ENCODE data around the gene ARHGEF28. TPM values are rescaled to one million over a fixed set of nuclear protein-coding genes. Genes with fewer than 3 reads are reported as not detected.

ARHGEF28 gene
- total RNA-seq, 4 donors from 2014 or later = 13.3 to 19.0 (median 16.9) TPM

DNA sequence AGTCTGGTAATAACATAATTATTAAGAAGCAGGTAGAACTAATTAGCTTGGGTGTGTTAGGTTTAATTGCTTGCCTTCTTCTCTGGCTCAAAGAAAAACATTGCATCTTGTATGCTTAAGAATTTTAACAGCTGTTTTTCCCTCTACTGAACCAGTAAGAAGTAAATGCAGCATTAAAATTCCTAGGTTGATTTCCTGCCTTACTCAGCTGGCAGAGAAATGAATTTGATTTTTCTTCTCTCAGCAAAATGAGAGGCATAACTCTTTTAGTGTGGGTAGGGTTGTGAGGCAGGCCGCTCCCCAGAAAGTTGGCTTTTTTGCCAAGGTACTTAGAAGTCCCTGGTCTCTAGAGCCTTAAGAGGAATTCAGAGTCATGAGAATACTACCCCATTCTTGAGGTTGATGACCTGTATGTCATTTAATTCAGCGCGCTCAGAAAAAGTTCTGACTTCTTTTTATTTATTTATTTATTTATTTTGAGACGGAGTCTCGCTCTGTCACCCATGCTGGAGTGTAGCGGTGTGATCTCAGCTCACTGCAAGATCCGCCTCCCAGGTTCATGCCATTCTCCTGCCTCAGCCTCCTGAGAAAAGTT, 302.6 kb downstream of the ARHGEF28 start:
- no peaks in the 10 kb centered on the region for H3K36me3 ChIP-seq
- TF ChIP-seq POLR2A (IDR thresholded peaks at IDR 0.05) = no peak
- TF ChIP-seq, protein P1, sequence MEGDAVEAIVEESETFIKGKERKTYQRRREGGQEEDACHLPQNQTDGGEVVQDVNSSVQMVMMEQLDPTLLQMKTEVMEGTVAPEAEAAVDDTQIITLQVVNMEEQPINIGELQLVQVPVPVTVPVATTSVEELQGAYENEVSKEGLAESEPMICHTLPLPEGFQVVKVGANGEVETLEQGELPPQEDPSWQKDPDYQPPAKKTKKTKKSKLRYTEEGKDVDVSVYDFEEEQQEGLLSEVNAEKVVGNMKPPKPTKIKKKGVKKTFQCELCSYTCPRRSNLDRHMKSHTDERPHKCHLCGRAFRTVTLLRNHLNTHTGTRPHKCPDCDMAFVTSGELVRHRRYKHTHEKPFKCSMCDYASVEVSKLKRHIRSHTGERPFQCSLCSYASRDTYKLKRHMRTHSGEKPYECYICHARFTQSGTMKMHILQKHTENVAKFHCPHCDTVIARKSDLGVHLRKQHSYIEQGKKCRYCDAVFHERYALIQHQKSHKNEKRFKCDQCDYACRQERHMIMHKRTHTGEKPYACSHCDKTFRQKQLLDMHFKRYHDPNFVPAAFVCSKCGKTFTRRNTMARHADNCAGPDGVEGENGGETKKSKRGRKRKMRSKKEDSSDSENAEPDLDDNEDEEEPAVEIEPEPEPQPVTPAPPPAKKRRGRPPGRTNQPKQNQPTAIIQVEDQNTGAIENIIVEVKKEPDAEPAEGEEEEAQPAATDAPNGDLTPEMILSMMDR (IDR thresholded peaks at IDR 0.05) = no peak
- no peak for DNase-seq

DNA sequence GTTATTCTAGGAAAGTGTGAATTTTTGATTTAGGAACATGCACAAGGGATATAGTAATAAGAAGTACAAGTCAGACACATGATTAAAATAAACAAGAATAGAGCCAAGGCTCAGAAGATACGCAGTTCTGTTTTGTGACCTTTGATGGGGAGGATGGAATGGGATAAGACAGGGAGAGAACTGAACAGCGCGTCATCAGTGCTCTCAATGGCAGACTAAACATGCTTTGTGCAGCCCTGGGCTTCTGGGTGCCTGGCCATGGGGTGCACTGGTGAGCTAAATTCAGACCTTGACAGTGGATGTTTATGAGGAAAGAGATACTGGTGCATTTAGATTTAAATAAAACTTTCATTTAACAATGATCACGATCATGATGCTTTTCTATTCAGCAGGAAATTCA, 309.7 kb downstream of the ARHGEF28 start:
- no peak for TF ChIP-seq POLR2A (IDR thresholded peaks at IDR 0.05)
- TF ChIP-seq, protein P1 (IDR thresholded peaks at IDR 0.05) = no peak
- H3K27me3 ChIP-seq = no peaks in the 10 kb centered on the region
- no peak for DNase-seq
- H3K9me3 ChIP-seq = no peaks in the 10 kb centered on the region
- H3K27ac ChIP-seq = no peak overlapping the region
- H3K36me3 ChIP-seq = no peaks in the 10 kb centered on the region
- no peaks in the 10 kb centered on the region for H3K4me1 ChIP-seq
- H3K4me3 ChIP-seq = no peak overlapping the region

More for the DNA sequence above, 302.6 kb downstream of the ARHGEF28 start:
- no peak overlapping the region for H3K4me3 ChIP-seq
- H3K27ac ChIP-seq = no peak overlapping the region
- no peaks in the 10 kb centered on the region for H3K4me1 ChIP-seq
- H3K27me3 ChIP-seq = no peaks in the 10 kb centered on the region
- H3K9me3 ChIP-seq = no peaks in the 10 kb centered on the region

DNA sequence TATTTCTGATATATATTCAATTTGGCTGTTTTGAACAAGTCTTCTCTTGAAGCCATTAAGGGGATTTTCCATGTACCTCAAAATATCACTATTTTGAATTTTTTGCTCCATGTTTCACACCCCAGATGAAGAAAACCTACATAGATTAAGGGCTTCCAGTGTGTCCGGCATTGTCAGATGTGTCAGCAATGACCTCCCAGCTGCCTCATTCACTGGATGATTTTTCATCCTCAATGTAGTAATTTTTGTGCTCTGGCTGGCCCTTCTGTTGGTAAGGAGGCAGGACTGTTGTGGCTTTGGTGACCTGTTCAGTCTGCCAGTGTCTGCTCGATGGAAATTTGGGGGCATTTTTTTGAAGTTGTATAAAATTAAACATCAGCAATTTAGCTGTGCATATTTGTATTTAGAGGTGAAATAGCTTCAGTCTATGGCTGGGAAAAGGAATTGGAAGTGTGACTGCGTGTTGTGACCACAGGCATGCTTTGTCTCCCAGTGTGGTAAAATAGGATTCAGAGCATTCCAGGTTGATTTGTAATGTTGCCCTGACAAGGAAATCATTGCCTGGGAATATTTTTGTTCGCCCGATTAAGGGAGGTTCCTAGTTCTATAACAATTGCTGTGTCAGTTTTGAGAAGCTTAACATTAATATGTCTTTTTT, 312.4 kb downstream of the ARHGEF28 start:
- H3K27ac ChIP-seq = no peak overlapping the region
- no peaks in the 10 kb centered on the region for H3K9me3 ChIP-seq
- TF ChIP-seq, protein P1 (IDR thresholded peaks at IDR 0.05) = no peak
- TF ChIP-seq POLR2A (IDR thresholded peaks at IDR 0.05) = no peak
- no peaks in the 10 kb centered on the region for H3K27me3 ChIP-seq
- no peaks in the 10 kb centered on the region for H3K4me1 ChIP-seq
- no peak overlapping the region for H3K4me3 ChIP-seq
- H3K36me3 ChIP-seq = peaks cover 0 to 4% (median 0%) of the 10 kb centered on the region in 3 donors
- DNase-seq = no peak

GRCh38 chr5:73938938-73939320, 312.9 kb downstream of the ARHGEF28 start:
- Histone ChIP-seq H3K36me3 (peaks cover 0 to 4% (median 0%) of the 10 kb centered on the region in 3 donors), H3K27me3 (no peaks in the 10 kb centered on the region), H3K4me3 (no peak overlapping the region), H3K9me3 (no peaks in the 10 kb centered on the region), H3K27ac (no peak overlapping the region), H3K4me1 (no peaks in the 10 kb centered on the region)
- TF ChIP-seq, protein P1 (IDR thresholded peaks at IDR 0.05) = no peak
- no peak for TF ChIP-seq POLR2A (IDR thresholded peaks at IDR 0.05)
- DNase-seq = no peak

DNA sequence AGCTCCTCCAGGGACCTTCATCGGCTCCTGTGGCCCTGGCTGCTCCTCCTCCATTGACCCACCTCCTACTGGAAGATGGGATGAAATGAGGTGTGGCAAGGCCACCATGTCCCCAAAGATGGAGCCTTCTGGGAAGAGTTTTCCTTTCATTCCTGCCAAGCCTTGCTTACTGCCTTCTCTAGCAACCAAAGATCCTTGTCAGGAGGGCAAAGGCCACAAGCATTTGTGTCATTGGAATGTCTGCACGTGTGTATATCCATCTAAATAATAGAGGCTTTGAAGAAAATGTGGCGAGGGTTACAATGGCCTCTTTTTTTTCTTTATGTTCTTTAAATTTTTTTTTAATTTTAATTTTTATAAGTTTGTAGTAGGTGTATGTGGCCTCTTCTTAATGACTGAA, 313.6 kb downstream of the ARHGEF28 start:
- TF ChIP-seq POLR2A (IDR thresholded peaks at IDR 0.05) = no peak
- TF ChIP-seq, protein P1 (IDR thresholded peaks at IDR 0.05) = no peak
- DNase-seq = no peak

More for the DNA sequence above, 313.6 kb downstream of the ARHGEF28 start:
- no peak overlapping the region for H3K27ac ChIP-seq
- H3K4me3 ChIP-seq = no peak overlapping the region
- no peaks in the 10 kb centered on the region for H3K4me1 ChIP-seq
- no peaks in the 10 kb centered on the region for H3K9me3 ChIP-seq
- H3K27me3 ChIP-seq = no peaks in the 10 kb centered on the region
- H3K36me3 ChIP-seq = peaks cover 0 to 4% (median 0%) of the 10 kb centered on the region in 3 donors
